Bronchial epithelial cell (primary cell): Measurements from ENCODE around the gene SMIM29. TPM values are rescaled to one million over a fixed set of nuclear protein-coding genes. Genes with fewer than 3 reads are reported as not detected.

Experiments used
- DNase-seq: peaks from one replicate; pipeline ENCODE4 v3.0.0-alpha.2; 2010; ENCODE audit warnings: low read depth
- FAIRE-seq: peaks from 2 replicates; lab custom pipeline; 2011; peaks lifted over from hg19 to GRCh38; lab: Jason Lieb, UNC
- H3K27me3 ChIP-seq: 2 replicates; pipeline ENCODE4 v1.5.1; 2011; ENCODE audit warnings: low read length; ENCODE audit not compliant: control insufficient read depth, insufficient read depth
- H3K36me3 ChIP-seq: 2 replicates; pipeline ENCODE4 v1.5.1; 2011; ENCODE audit warnings: low read length; ENCODE audit not compliant: control insufficient read depth, insufficient read depth
- H3K4me3 ChIP-seq: 2 replicates; pipeline ENCODE4 v1.5.1; 2011; ENCODE audit warnings: mild to moderate bottlenecking, low read depth, low read length, control low read depth
- CTCF ChIP-seq: IDR thresholded peaks from 2 replicates; pipeline ENCODE4 v1.5.1; 2011; ENCODE audit warnings: mild to moderate bottlenecking, moderate library complexity, low read length, control low read depth, inconsistent platforms; ENCODE audit not compliant: insufficient read depth, severe bottlenecking
- total RNA-seq: library from RNA; depleted of rRNA; stranded (reverse); fragments of >200 nt; gene quantifications from 2 replicates; pipeline ENCODE4 v1.2.1, GENCODE V29; 2014

The SMIM29 gene
- total RNA-seq, 1 donor from 2014 or later, result 11.6 TPM

GRCh38 chr6:34230653-34231371, 18.0 kb downstream of the SMIM29 start:
- FAIRE-seq (no peak), DNase-seq (no peak)
- H3K4me3 ChIP-seq, result no peak overlapping the region
- H3K36me3 ChIP-seq, result no peaks in the 10 kb centered on the region
- TF ChIP-seq CTCF, result no peak
- no peaks in the 10 kb centered on the region for H3K27me3 ChIP-seq

- TF ChIP-seq CTCF, result no peak
- Histone ChIP-seq H3K36me3 (no peaks in the 10 kb centered on the region), H3K27me3 (no peaks in the 10 kb centered on the region), H3K4me3 (no peak overlapping the region)
- FAIRE-seq (no peak), DNase-seq (no peak)
Measured at GRCh38 chr6:34229877-34230276, 18.9 kb downstream of the SMIM29 start.

GRCh38 chr6:34227761-34228421, 20.9 kb downstream of the SMIM29 start:
- Histone ChIP-seq H3K36me3 (no peaks in the 10 kb centered on the region), H3K4me3 (no peak overlapping the region), H3K27me3 (no peaks in the 10 kb centered on the region)
- TF ChIP-seq CTCF, result no peak
- DNase-seq (no peak), FAIRE-seq (no peak)

GRCh38 chr6:34226731-34227586, 21.8 kb downstream of the SMIM29 start:
- H3K4me3 ChIP-seq, result no peak overlapping the region
- FAIRE-seq (no peak), DNase-seq (no peak)

GRCh38 chr6:34226066-34226465, 22.7 kb downstream of the SMIM29 start:
- no peaks in the 10 kb centered on the region for H3K27me3 ChIP-seq
- H3K36me3 ChIP-seq, result no peaks in the 10 kb centered on the region
- H3K4me3 ChIP-seq, result no peak overlapping the region
- no peak for TF ChIP-seq CTCF
- FAIRE-seq (no peak), DNase-seq (no peak)

More at GRCh38 chr6:34226731-34227586, 21.8 kb downstream of the SMIM29 start:
- Histone ChIP-seq H3K36me3 (no peaks in the 10 kb centered on the region), H3K27me3 (no peaks in the 10 kb centered on the region)
- TF ChIP-seq CTCF, result no peak
